Progenitor cell of endocrine pancreas (in vitro differentiated cells): ENCODE results near the gene RPP30. TPM values are rescaled to one million over a fixed set of nuclear protein-coding genes. Genes with fewer than 3 reads are reported as not detected.

Experiments used
- DNase-seq: peaks from one replicate; pipeline ENCODE4 v3.0.0; 2021; ENCODE audit warnings: low spot score; ENCODE audit not compliant: unreplicated experiment
- H3K27ac Mint-ChIP-seq: 2 replicates; pipeline ENCODE4 v1.8.0; 2021; ENCODE audit warnings: mild to moderate bottlenecking, moderate library complexity, mixed read lengths
- H3K27me3 Mint-ChIP-seq: 2 replicates; pipeline ENCODE4 v1.8.0; 2021; ENCODE audit warnings: mixed read lengths
- H3K36me3 Mint-ChIP-seq: 2 replicates; pipeline ENCODE4 v1.8.0; 2022; ENCODE audit warnings: mixed read lengths; ENCODE audit not compliant: insufficient read depth
- H3K4me1 Mint-ChIP-seq: 2 replicates; pipeline ENCODE4 v1.8.0; 2021; ENCODE audit warnings: low read depth, mixed read lengths
- H3K4me3 Mint-ChIP-seq: 2 replicates; pipeline ENCODE4 v1.8.0; 2021; ENCODE audit warnings: low read depth, mild to moderate bottlenecking, moderate library complexity, mixed read lengths
- H3K9me3 Mint-ChIP-seq: 2 replicates; pipeline ENCODE4 v1.8.0; 2021; ENCODE audit warnings: low read depth, mixed read lengths
- total RNA-seq: library from RNA; stranded (reverse); gene quantifications from 2 replicates; pipeline ENCODE4 v1.2.1, GENCODE V29; 2021
- TF ChIP-seq, protein P1 (sequence below): fragments of 200-600 bp; sonication (generic); IDR thresholded peaks from one replicate; pipeline ENCODE4 v1.5.0; 2021; ENCODE audit warnings: antibody characterized with exemption, mild to moderate bottlenecking; ENCODE audit not compliant: unreplicated experiment

Gene RPP30
- total RNA-seq, 1 donor from 2014 or later: 53.5 TPM

DNA sequence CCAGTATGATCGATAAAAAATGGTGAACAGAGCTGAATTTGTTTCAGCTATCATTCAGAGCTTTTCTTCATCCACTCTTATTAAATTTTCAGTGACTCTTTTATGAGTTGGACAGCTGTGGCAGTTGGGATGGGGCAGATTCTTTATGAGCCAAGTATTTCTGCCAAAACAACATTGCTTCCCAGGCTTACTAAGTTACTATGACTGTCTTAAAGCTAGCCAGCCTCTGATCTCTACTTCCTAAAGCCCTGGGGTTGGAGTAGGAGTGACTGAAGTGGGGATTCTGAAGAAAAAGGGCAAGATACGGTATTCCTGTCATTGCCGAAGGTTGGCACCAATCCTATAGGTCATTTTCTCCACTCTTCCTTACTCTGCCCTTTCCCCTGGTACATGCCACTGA is 12.7 kb downstream of the RPP30 start:
- H3K27me3 Mint-ChIP-seq: no peaks in the 10 kb centered on the region
- TF ChIP-seq, protein P1, sequence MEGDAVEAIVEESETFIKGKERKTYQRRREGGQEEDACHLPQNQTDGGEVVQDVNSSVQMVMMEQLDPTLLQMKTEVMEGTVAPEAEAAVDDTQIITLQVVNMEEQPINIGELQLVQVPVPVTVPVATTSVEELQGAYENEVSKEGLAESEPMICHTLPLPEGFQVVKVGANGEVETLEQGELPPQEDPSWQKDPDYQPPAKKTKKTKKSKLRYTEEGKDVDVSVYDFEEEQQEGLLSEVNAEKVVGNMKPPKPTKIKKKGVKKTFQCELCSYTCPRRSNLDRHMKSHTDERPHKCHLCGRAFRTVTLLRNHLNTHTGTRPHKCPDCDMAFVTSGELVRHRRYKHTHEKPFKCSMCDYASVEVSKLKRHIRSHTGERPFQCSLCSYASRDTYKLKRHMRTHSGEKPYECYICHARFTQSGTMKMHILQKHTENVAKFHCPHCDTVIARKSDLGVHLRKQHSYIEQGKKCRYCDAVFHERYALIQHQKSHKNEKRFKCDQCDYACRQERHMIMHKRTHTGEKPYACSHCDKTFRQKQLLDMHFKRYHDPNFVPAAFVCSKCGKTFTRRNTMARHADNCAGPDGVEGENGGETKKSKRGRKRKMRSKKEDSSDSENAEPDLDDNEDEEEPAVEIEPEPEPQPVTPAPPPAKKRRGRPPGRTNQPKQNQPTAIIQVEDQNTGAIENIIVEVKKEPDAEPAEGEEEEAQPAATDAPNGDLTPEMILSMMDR: no peak

DNA sequence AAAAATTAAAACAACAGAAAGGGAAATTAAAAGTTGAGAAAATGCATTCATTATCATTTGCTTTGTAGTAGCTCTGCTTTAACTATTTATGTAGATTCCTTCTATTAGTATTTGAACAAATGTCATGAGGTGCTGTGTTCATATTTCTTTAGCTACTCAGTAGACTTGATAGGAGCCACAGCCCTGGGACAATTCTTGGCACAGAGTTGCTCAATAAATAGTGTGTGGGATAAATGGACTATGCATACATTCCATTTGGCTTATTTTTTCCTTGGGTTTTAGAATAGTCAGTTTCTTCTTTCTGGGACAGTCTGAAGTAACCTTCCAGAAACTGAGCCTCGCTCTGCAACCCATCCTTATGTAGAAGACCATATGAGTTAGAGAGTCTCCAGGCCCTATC is 13.4 kb downstream of the RPP30 start:
- TF ChIP-seq, protein P1: no peak
- H3K36me3 Mint-ChIP-seq: peaks cover 16% of the 10 kb centered on the region
- no peaks in the 10 kb centered on the region for H3K27me3 Mint-ChIP-seq
- no peaks in the 10 kb centered on the region for H3K9me3 Mint-ChIP-seq
- H3K4me1 Mint-ChIP-seq: peaks cover 5% of the 10 kb centered on the region
- no peak overlapping the region for H3K4me3 Mint-ChIP-seq
- no peak overlapping the region for H3K27ac Mint-ChIP-seq
- no peak for DNase-seq

More for the DNA sequence above, 12.7 kb downstream of the RPP30 start:
- Mint-ChIP-seq H3K9me3 (no peaks in the 10 kb centered on the region), H3K27ac (no peak overlapping the region), H3K36me3 (peaks cover 17% of the 10 kb centered on the region), H3K4me1 (peaks cover 5% of the 10 kb centered on the region), H3K4me3 (no peak overlapping the region)
- no peak for DNase-seq

GRCh38 chr10:90887555-90887954 is 15.8 kb downstream of the RPP30 start:
- H3K36me3 Mint-ChIP-seq: peaks cover 13% of the 10 kb centered on the region
- H3K27me3 Mint-ChIP-seq: no peaks in the 10 kb centered on the region
- H3K4me3 Mint-ChIP-seq: no peak overlapping the region
- TF ChIP-seq, protein P1: no peak
- H3K27ac Mint-ChIP-seq: no peak overlapping the region
- peaks cover 5% of the 10 kb centered on the region for H3K4me1 Mint-ChIP-seq
- H3K9me3 Mint-ChIP-seq: no peaks in the 10 kb centered on the region
- DNase-seq: no peak

DNA sequence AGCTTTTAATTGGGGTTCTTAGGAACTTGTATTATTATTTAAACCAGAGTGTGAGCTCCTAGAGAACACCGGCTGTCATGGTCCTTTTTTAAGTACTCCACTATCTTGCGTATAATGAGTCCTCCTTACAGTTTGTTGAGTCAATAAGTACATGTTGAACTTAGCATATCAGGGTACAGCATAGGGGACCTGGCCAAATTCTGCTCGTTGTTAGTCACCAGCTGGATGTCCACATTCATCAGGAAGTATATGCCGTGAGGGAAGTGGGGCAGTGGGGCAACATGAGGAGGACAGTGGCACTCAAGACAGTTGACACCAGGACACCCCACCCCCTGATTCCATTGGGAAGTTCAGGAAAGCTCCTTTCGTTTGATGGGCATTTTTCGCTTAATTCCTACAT is 16.6 kb downstream of the RPP30 start:
- no peak for DNase-seq
- Mint-ChIP-seq H3K4me1 (peaks cover 4% of the 10 kb centered on the region), H3K27me3 (no peaks in the 10 kb centered on the region), H3K4me3 (no peak overlapping the region), H3K36me3 (peaks cover 13% of the 10 kb centered on the region), H3K27ac (peak overlapping the region; percentile 26), H3K9me3 (no peaks in the 10 kb centered on the region)
- TF ChIP-seq, protein P1: no peak

DNA sequence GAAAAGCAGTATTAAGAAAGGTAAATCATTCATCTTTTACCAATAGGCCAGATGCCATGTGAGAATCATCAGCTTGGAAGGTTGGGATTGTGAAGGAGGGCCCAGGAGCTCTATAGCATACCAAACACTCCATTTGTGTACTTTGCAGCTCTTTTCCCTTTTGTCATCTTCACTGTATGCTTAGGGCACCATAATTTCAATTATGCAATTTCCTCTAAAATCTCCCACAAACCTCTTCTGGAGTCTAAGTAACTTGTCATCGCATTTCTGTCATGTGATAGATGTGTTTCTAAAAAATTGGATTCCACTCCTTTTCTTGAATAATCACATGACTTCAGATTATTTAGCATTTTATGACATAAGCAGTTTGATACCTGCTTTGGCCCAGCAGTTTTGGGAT is 17.9 kb downstream of the RPP30 start:
- Mint-ChIP-seq H3K27me3 (no peaks in the 10 kb centered on the region), H3K36me3 (peaks cover 13% of the 10 kb centered on the region), H3K4me1 (no peaks in the 10 kb centered on the region), H3K27ac (no peak overlapping the region), H3K9me3 (no peaks in the 10 kb centered on the region), H3K4me3 (no peak overlapping the region)
- TF ChIP-seq, protein P1: no peak
- DNase-seq: no peak
